ENCODE data around the gene OR6N2.

DNA sequence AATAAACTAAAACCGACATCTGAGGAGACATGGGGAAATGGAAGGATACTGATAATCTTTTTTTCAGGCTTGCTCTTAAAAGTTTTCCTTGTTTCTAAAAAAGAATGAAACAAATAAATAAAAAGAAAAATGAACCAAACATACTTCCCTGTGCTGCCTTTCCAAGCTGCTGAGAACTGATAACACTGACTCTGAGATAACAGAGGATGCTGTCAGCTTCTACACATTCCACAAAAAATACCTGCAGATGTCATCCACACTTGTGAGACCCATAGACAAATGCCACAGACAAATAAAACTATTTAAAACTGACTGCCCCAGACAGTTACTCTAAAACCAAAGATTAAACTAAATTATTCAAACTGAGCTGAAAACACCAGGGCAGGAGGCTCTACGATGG is 48.5 kb downstream of the OR6N2 start:
- TF ChIP-seq, protein P1, sequence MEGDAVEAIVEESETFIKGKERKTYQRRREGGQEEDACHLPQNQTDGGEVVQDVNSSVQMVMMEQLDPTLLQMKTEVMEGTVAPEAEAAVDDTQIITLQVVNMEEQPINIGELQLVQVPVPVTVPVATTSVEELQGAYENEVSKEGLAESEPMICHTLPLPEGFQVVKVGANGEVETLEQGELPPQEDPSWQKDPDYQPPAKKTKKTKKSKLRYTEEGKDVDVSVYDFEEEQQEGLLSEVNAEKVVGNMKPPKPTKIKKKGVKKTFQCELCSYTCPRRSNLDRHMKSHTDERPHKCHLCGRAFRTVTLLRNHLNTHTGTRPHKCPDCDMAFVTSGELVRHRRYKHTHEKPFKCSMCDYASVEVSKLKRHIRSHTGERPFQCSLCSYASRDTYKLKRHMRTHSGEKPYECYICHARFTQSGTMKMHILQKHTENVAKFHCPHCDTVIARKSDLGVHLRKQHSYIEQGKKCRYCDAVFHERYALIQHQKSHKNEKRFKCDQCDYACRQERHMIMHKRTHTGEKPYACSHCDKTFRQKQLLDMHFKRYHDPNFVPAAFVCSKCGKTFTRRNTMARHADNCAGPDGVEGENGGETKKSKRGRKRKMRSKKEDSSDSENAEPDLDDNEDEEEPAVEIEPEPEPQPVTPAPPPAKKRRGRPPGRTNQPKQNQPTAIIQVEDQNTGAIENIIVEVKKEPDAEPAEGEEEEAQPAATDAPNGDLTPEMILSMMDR (IDR thresholded peaks at IDR 0.05), result no peak
- TF ChIP-seq POLR2A (IDR thresholded peaks at IDR 0.05), result no peak
